NCI-H446 treated with DMSO at 0.1 percent for 48 hours (cell line): ENCODE results near the gene OR52E6.

Source experiments
- DNase-seq: peaks from one replicate; lab custom pipeline; 2025; lab: John Stamatoyannopoulos, UW

The OR52E6 gene

DNA sequence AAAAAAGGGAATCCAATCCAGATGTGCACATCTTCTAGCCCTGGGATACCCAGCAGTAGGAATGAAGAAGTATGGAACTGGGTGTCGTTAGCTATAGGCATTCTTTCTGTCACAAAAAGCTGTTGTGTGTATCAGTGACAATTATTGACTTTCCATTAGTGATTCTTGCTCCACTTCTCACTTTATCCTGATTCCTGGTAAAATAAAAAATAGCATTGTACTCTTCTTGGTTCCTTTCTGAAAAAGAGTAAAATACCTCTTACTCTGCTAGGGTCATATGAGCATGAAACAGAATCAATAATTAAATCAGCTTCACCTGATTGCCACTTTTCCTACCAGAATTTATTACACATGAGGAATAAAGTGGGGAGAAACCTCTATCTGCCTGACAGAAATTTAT lies at the start of gene OR52E6:
Gene OR52E6 (minus strand): TSS at position 101 of the 400 bp plus-strand sequence. CDS start 0 bp downstream, at position 101.
- no peak for DNase-seq

DNA sequence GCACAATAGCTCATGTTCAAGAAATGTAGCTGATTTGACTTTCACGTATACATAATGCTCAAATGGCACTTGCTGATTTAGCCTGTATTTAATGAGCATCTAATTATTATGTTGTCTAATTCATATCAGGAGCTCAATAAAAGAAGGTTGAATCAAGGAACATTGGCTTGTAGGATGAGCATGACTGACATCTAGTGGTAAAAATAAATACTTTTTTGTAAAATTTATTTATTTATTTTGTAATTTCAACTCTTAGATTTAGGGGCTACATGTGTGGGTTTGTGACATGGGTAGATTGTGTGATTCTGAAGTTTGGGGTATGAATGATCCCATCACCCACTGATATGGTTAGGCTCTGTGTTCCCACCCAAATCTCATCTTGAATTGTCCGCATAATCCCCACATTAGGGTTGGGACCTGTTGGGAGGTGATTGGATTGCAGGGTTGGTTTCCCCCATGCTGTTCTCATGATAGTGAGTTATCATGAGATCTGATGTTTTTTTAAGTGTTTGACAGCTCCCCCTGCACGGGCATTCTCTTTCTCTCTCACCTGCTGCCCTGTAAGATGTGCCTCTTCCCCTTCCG lies 49.6 kb upstream of the OR52E6 start:
- peak; percentile 6 for DNase-seq

DNA sequence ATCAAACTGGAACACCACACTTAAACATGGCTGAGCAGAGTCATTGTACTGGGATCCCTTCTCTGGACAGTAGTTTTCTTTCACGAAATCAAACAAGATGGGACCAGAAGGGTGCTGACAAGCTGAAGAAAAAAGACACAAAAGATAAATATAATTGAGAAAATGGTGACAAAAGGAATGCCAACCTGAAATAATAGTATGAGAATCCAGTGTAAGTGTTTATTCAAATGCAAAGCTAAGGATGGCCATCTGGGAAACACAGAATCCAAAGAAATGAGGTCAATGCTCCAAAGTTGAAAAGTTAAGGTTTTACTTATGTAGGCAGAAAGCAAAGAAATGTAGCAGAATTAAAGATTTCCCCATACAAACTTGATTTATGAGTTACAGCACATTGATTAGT lies 46.0 kb upstream of the OR52E6 start:
- DNase-seq, result no peak

DNA sequence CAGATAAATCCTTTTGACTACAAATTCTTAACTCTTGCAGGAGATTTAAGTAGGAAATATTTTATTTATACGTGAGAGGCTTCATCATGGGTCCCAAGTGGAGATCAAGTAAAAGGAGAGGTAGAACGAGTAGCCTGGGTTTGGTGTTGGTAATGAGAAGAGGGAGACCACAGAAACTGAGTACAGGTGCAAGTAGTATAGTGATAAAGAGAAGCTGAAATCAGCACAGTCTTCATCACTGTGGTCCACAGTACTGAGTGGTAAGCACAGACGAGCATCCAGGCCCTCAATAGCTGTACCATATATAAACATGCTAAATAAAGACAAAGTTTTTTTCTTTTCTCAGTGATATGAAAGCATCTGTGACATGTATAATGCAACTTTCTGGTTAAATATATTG lies 45.5 kb upstream of the OR52E6 start:
- no peak for DNase-seq

DNA sequence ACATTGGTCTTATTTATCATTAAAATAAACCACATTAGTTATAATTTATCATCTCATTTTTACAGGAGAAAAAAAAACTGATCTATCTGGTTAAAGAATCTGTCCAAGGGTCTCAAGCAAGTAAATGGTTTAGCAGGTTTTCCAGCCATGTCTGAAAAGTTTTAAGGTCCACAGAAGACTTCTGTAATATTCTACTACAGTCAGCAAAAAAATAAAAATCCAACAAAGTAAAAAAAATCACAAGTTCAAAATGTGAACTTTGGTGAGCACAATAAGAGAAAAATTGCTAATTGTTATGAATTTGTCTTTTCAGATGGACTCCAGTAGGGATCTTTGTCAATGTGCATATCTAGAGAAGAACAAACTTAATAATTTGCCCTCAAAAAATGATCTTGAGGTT lies 40.1 kb upstream of the OR52E6 start:
- no peak for DNase-seq

DNA sequence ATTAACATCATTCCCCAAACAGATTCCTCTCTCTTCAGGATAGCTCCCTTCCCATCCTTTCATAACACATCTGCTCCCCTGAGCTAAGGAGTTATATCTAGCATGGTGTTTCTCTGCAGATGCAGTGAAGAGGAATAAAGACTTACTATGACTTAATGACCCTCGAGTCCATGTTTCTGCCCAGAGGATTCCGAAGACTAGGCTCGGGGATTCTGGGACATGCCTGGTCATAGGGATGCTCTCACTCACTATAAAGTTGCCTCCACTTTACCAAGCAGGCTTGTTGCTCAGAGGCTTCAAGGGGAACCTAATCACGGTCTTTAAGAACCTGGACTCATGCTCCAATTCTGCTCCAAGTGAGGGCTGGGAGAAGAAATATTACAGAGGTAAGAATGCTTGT lies 38.6 kb upstream of the OR52E6 start, which contains the start of gene OR52E4:
Gene OR52E4 (plus strand): TSS at position 301 of the 400 bp plus-strand sequence. CDS start 3,664 bp downstream, outside the sequence.
- no peak for DNase-seq

DNA sequence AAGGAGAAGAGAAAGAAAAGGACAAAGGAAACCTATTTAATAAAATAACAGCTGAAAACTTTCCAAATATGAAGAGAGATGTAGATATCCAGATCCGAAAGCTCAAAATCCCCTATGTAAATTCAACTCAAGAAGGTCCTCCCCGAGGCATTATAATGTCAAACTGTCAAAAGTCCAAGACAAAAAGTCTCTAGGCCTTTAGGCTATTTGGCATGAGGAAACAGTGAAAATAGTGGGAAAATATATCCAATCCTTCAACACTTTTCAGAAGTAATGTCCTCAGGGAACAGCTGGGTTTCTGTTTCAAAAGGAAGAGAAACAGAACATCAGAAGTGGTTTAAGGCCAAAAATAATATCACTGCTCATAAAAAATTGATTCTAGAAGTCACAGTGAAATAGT lies 36.9 kb upstream of the OR52E6 start:
- DNase-seq, result no peak

DNA sequence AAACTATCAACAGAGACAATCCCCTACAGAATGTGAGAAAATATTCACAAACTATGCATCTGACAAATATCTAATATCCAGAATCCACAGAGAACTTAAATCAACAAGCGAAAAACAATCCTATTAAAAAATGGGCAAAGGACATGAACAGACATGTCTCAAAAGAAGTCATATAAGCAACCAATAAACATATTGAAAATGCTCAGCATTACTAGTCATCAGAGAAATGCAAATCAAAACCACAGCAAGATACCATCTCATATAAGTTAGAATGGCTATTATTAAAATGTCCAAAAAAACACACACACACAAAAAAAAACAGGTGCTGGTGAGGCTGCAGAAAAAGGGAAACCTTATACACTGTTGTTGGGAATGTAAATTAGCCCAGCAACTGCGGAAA lies 24.1 kb upstream of the OR52E6 start:
- no peak for DNase-seq

DNA sequence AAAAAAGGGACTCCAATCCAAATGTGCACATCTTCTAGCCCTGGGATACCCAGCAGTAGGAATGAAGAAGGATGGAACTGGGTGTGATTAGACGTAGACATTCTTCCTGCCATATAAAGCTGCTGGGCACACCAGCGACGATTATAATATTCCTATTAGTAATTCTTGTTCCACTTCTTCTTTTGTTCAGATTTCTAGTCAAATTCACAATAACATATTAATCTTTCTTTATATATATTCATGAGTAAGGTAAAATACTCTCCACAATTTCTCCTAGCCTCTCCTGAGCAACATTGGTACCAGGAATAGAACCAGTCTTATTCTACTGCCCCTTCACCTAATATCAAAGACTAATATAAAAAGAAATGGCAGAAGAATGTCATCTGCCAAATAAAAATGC lies 15.9 kb upstream of the OR52E6 start, which contains the start of gene OR52E8:
Gene OR52E8 (minus strand): TSS at position 101 of the 400 bp plus-strand sequence. CDS start 0 bp downstream, at position 101.
- DNase-seq, result no peak

DNA sequence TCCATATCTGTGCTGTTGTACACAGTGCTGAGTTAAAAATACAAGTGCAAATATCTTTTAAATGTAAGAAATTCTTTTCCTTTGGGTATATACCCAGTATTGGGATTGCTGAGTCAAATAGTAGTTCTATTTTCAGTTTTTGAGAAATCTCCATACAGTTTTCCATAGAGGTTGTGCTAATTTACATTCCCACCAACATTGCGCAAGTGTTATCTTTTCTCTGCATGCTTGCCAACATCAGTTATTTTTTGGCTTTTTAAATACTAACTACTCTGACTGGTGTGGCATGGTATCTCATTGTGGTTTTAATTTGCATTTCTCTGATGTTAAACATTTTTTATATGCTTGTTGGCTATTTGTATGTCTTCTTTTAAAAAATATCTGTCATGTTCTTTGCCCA lies 9.3 kb upstream of the OR52E6 start:
- DNase-seq, result no peak

DNA sequence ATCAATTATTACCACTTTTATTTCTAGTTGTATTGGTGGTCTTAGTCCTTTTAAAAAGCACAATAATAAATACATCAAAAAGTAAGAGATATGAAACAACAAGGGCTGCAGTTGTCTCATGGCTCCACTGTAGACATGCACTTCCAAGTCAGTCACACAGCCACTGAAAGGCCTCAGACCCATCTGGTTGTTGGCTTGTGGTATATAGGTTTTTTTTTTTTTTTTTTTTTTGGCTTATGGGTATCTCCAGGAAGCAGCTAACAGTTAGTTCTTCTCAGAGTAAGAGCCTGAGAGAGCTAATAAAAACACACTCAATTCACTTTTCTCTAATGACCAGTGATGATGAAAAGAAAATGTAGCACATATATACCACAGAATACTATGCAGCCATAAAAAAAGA lies 6.0 kb upstream of the OR52E6 start:
- DNase-seq, result no peak

DNA sequence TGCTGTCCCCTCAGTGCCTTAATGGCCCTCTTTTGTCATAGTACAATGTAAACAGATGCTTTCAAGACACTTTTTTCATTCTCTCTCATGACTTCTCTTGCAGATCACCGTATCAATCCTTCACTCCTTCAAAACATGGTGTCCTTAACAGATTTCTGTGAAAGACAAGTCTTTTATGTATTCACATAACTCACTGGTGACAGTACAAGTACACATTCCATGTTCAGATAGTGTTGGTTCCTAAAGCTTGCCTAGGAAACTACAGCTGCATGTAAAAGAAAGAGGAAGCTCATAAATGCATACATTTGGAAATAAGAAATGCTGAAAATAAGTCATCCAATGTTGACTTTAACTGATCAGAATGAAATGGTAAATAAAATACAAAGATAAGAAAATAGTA lies 5.0 kb upstream of the OR52E6 start:
- no peak for DNase-seq

DNA sequence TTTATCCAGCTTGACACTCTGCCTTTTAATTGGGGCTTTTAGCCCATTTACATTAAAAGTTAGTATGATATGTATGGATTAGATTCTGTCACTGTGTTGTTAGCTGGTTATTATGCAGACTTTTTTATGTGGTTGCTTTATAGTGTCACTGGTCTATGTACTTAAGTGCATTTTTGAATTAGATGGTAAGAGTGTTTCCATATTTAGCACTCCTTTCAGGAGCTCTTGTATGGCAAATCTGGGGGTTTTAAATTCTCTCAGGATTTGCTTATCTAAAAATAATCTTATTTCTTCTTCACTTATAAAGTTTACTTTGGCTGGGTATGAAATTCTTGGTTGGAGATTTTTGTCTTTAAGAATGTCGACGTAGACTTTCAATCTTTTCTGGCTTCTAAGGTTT lies 4.0 kb downstream of the OR52E6 start:
- no peak for DNase-seq

DNA sequence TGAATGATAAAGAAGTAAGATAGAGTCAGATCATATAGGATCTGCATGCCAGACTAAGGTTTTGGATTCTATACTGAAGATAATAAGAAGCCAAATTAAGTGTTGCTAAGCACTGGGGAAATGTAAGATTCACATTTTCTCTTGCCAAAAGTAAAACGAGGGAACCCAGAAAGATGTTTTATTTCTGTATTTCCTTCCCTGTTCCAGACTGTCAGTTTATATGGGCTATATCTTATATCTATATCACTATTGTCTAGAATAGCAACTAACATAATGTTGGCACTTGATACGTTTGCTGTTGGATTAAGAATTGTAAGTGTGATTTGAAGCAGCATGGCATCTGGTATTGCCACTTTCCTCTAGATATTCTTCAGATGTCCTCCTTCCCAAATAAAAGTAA lies 8.3 kb downstream of the OR52E6 start:
- DNase-seq, result no peak

DNA sequence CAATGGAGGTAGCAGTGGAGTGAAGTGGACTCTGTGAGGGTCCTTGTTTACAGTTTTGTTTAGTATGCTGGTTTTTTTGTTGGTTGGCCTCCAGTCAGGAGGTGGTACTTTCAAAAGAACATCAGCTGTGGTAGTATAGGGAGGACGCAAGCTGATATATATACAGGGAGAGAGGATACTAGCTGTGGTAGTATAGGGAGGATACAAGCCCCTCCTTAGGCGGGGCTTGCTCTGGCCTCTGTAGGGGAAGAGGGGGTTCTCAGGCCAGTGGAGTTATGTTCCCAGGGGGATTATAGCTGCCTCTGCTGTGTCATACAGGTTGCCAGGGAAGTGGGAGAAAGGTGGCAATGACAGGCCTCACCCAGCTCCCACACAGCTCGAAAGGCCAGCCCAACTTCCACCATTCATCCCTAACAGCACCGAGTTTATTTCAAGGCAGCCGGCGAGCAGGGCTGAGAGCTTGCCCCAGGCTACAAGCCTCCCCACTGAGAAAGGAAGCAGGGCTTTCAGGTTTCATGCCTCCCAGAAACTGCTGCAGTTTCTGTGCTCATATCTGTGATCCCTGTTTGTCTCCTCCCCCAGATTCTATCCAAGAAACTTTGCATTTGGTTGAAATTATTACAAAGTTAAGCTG lies 10.4 kb downstream of the OR52E6 start:
- no peak for DNase-seq

DNA sequence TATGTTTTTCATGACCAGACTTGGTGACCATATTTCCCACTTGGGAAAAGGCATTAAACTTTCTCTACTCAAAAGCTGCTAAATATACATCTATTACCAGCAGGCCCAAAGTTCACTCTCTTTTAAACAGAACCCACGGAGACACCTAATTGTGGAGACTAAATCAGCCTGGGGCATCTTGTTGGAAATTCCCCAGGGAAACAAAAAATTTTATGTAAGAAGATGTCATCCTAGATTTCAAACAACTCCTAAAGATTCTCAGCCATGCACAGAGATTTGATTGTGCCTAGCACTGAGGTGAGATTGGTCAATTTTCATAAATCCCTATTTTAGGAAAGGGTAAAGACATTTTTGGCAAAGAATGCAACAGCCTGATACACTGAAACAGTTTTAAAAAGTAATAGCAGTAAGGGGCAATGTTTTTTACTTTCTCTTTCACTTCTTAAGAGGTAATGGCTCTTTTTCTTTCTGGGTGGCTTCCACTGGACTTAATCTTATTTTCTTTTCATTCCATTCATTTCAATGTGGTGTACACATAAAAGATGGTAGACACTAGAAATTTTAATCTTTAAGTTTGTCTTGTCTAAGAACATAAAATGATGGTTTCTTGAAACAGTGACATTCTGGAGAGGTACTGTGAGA lies 23.3 kb downstream of the OR52E6 start:
- no peak for DNase-seq

DNA sequence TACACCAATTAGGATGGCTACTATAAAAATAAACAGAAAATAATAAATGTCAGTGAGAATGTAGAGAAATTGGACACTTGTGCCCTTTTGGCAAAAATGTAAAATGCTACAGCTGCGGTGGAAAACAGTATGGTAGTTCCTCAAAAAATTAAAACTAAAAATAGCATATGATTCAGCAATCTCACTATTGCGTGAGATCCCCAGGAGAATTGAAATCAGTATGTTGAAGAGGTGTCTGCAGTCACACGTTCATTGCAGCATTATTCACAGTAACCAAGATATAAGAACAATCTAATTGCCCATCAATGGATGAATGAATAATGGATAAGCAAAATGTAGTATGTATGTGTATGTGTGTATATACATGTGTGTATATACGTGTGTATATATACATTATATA lies 26.2 kb downstream of the OR52E6 start:
- DNase-seq, result no peak

DNA sequence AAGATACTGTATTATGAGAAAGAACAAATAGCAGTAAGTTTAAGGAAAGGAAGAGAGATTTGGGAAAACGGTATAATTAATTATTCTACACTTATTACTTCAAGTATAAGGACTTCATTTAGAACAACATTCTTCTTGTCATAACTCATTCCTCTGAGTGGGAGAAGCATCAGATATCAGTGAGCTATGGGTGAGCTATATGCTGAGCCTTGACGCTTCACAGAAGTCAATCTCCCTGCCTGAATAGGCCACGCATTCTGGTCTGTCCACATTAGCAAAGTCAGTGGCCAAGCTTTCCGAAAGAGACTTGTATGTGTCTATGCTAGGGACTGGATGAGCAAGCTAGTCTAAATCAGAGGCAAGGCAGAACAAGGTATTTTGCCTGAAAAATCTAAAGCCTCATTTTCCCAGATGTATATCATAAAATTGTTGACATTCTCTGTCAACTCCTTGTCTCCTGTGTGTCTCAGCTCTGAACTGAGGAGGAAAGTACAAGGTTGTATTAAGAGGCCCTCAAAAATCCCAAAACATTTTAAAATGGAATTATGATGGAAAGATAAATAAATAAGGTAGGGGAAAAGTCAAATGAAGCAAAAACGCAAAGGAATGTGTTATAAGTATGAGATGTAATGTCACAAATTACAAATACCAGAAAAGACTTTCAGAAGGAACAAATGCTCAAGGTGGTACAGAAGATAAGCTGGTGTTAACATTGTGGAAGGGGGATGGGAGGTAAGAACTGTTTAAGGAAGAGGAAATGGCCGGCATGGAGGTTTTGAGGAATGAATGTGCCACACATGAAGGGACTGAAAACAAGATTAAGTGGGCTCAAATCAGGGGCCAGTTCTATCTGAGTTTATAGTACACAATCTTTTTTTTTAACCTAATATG lies 31.5 kb downstream of the OR52E6 start:
- DNase-seq, result no peak

DNA sequence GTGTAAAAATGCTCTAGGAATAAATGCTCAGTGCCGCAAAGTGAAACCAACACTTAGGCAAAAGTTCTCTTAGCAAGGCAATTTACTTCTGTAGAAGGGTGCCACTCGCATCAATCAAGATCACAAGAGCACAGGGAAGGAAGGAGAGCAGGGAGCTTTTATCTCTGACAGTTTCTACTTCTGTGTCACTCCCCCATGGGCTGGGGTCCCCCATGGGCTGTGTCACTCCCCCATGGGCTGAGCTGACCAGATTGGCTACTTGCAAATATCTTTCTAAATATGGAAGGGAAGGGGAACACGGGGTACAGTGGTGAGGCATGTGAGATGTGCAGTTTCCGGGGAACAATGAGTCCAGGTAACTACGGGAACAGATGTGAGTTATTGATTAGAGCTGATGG lies 32.6 kb downstream of the OR52E6 start:
- DNase-seq, result no peak

DNA sequence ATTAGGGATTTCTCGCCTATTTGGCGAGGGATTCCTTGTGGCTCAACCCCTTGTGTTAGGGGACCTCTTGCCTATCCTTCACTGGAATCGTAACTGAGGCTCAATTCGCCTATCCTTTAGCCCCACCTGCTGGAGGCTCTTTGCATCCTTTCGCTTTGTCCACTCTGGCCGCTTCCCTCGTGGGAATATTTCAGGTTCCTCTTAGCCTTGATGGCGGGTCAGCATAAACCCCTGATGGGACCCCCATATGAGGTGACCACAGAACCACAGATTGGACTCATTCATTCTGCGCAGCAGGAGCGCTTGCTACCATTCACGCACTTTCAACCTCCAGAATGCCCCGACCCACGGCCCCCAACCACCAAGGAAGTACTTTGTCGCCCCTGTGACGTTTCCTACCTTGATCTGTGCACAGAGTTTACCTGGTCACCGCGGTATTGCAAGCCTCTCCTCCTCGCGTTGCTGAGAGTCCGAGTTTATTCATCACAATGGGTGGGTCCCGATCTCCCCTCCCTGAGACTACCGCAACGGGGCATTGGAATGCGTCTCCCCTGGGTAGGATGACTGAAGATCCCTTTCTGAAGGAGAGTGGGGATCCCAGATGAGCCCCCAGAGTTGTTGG lies 33.1 kb downstream of the OR52E6 start, which contains the start of gene OR52N2:
Gene OR52N2 (plus strand): TSS at position 425 of the 622 bp plus-strand sequence. CDS start 11,412 bp downstream, outside the sequence.
- no peak for DNase-seq

DNA sequence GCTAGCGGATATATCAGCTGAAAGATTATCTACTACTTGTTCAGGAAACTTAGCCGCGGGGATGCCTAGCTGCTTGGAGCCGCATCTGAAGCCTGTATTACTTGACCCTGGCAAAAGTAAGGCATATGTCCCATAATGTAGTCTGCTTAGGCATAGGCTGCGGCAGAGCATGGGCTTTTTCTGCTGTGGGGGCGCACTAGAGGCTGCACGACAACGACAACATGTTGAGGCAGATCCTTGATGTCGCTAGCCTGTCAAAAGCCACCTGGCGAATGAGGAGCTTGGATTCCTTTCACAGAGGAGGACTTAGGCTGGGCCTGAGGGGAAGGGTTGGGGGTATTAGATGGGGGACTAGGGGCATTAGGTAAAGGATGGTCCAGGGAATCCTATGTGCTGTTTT lies 34.1 kb downstream of the OR52E6 start:
- no peak for DNase-seq

DNA sequence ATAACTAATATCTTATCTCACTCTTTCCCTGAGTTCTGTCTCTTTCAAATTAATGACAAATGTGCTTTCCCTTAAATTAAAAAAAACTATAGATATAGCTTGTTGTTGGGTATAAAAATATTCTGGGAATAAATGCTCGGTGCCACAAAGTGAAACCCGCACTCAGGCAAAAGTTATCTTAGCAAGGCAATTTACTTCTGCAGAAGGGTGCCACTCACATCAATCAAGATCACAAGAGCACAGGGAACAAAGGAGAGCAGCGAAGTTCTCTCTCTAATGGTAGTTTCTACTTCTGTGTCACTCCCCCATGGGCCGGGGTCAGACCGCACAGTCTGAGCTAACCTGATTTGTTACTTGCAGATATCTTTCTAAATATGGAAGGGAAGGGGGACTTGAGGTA lies 37.7 kb downstream of the OR52E6 start:
- no peak for DNase-seq
